ENCODE results near the gene DPYD. TPM values are rescaled to one million over a fixed set of nuclear protein-coding genes. Genes with fewer than 3 reads are reported as not detected.

The DPYD gene
- total RNA-seq, 1 donor from 2014 or later = 12.8 TPM

GRCh38 chr1:97674517-97674916 lies 246.3 kb downstream of the DPYD start:
- H3K27me3 Mint-ChIP-seq (ENCODE audit: unreplicated experiment) = no peaks in the 10 kb centered on the region
- H3K27ac Mint-ChIP-seq (ENCODE audit: unreplicated experiment) = no peak overlapping the region
- no peaks in the 10 kb centered on the region for H3K9me3 Mint-ChIP-seq (ENCODE audit: unreplicated experiment)
- TF ChIP-seq CTCF (IDR thresholded peaks at IDR 0.05; ENCODE audit: partially characterized antibody, unreplicated experiment) = no peak
- H3K36me3 Mint-ChIP-seq (ENCODE audit: unreplicated experiment) = no peaks in the 10 kb centered on the region
- no peak for DNase-seq
- H3K4me1 Mint-ChIP-seq (ENCODE audit: low read depth, unreplicated experiment) = no peaks in the 10 kb centered on the region
- H3K4me3 Mint-ChIP-seq (ENCODE audit: unreplicated experiment) = no peak overlapping the region

GRCh38 chr1:97668945-97669344 lies 251.9 kb downstream of the DPYD start:
- H3K27me3 Mint-ChIP-seq (ENCODE audit: unreplicated experiment) = peaks cover 2% of the 10 kb centered on the region
- TF ChIP-seq CTCF (IDR thresholded peaks at IDR 0.05; ENCODE audit: partially characterized antibody, unreplicated experiment) = no peak
- no peak overlapping the region for H3K4me3 Mint-ChIP-seq (ENCODE audit: unreplicated experiment)
- H3K4me1 Mint-ChIP-seq (ENCODE audit: low read depth, unreplicated experiment) = peaks cover 11% of the 10 kb centered on the region
- peaks cover 1% of the 10 kb centered on the region for H3K9me3 Mint-ChIP-seq (ENCODE audit: unreplicated experiment)
- H3K27ac Mint-ChIP-seq (ENCODE audit: unreplicated experiment) = peak overlapping the region; percentile 79
- DNase-seq = peak; percentile 17
- H3K36me3 Mint-ChIP-seq (ENCODE audit: unreplicated experiment) = no peaks in the 10 kb centered on the region

GRCh38 chr1:97660431-97661105 lies 260.3 kb downstream of the DPYD start:
- Mint-ChIP-seq H3K36me3 (ENCODE audit: unreplicated experiment) (no peaks in the 10 kb centered on the region), H3K9me3 (ENCODE audit: unreplicated experiment) (no peaks in the 10 kb centered on the region), H3K27me3 (ENCODE audit: unreplicated experiment) (no peaks in the 10 kb centered on the region), H3K27ac (ENCODE audit: unreplicated experiment) (no peak overlapping the region), H3K4me3 (ENCODE audit: unreplicated experiment) (no peak overlapping the region), H3K4me1 (ENCODE audit: low read depth, unreplicated experiment) (peaks cover 11% of the 10 kb centered on the region)
- no peak for TF ChIP-seq CTCF (IDR thresholded peaks at IDR 0.05; ENCODE audit: partially characterized antibody, unreplicated experiment)
- no peak for DNase-seq

- Mint-ChIP-seq H3K36me3 (ENCODE audit: unreplicated experiment) (no peaks in the 10 kb centered on the region), H3K27ac (ENCODE audit: unreplicated experiment) (no peak overlapping the region), H3K27me3 (ENCODE audit: unreplicated experiment) (no peaks in the 10 kb centered on the region), H3K4me1 (ENCODE audit: low read depth, unreplicated experiment) (no peaks in the 10 kb centered on the region), H3K4me3 (ENCODE audit: unreplicated experiment) (no peak overlapping the region), H3K9me3 (ENCODE audit: unreplicated experiment) (no peaks in the 10 kb centered on the region)
- DNase-seq = no peak
- no peak for TF ChIP-seq CTCF (IDR thresholded peaks at IDR 0.05; ENCODE audit: partially characterized antibody, unreplicated experiment)
These were observed 265.8 kb downstream of the DPYD start for GRCh38 chr1:97654876-97655585.

GRCh38 chr1:97651250-97651649 lies 269.6 kb downstream of the DPYD start:
- H3K9me3 Mint-ChIP-seq (ENCODE audit: unreplicated experiment) = peaks cover under 1% of the 10 kb centered on the region
- DNase-seq = no peak

More at GRCh38 chr1:97651250-97651649, 269.6 kb downstream of the DPYD start:
- Mint-ChIP-seq H3K27ac (ENCODE audit: unreplicated experiment) (no peak overlapping the region), H3K4me3 (ENCODE audit: unreplicated experiment) (no peak overlapping the region), H3K27me3 (ENCODE audit: unreplicated experiment) (no peaks in the 10 kb centered on the region), H3K4me1 (ENCODE audit: low read depth, unreplicated experiment) (no peaks in the 10 kb centered on the region), H3K36me3 (ENCODE audit: unreplicated experiment) (peaks cover 5% of the 10 kb centered on the region)
- no peak for TF ChIP-seq CTCF (IDR thresholded peaks at IDR 0.05; ENCODE audit: partially characterized antibody, unreplicated experiment)

All from glutamatergic neuron (in vitro differentiated cells).